GM21717 (cell line): ENCODE data around the gene DUSP2.

Experiments used
- ATAC-seq: cut with Tn5 transposase; IDR thresholded peaks from one replicate; pipeline ENCODE4 v1.9.1; 2021; ENCODE audit warnings: mild to moderate bottlenecking, moderate library complexity; ENCODE audit not compliant: unreplicated experiment

The DUSP2 gene

DNA sequence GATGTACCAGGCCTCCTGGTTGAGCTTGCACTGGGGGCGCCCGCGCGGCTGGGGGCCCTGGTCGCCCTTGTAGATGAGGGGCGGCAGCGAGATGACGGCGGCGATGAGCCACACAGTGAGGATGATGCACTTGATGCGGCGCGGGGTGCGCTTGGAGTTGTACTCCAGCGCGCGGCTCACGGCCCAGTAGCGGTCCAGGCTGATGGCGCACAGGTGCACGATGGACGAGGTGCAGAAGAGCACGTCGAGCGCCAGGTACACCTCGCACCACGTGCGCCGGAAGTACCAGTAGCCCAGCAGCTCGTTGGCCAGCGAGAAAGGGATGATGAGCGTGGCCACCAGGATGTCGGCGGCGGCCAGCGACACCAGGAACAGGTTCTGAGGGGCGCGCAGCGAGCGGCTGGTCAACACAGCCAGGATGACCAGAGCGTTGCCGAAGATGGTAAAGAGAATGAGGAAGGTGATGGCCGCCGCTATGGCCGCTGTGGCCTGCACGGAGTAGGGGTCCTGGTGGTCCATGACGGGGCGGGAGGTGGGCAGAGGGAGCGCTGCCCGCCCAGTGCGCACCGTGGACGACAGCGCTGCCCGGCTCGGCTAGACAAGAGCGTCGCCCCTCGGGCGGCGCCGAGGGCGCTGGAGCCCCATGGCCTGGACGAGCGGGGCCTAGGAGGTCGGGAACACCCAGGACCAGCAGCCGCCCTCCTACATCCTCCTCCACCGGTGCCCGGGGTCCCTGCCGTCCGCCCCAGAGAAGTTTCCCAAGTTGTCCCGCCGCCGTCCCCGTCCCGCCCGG is 29.4 kb downstream of the DUSP2 start:
- no peak for ATAC-seq

DNA sequence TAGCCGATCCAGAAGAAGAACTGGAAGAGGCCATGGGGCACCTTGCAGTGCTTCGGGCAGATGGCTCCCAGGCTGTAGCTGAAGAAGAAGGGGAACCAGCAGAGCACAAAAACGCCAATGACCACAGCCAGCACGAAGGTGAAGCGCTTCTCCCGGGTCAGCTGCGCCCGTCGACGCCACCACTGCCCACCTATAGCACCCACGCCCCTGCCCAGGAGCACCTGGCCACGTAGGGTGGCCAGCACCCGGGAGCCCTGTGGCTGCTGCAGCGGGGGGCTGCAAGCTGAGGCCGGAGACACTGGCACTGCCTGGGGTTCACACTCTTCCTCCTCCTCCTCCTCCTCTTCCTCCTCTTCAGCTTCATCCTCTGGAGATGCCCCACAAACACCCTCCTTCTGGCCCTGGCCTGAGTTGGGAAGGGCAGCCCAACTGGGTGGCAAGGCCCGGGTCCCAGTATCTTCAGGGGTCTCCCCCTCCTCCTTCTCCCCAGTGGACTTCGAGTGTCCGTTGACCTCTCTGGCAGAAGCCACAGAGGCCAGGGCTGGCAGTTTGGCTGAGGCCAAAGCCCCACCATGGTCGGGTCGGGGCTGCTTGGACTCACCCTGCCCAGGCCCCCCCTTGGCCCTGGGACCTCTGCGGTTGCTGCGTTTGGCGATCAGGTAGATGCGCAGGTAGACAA is 30.2 kb downstream of the DUSP2 start:
- no peak for ATAC-seq

- ATAC-seq = no peak
These were observed 30.7 kb downstream of the DUSP2 start for GRCh38 chr2:96114546-96114902.

DNA sequence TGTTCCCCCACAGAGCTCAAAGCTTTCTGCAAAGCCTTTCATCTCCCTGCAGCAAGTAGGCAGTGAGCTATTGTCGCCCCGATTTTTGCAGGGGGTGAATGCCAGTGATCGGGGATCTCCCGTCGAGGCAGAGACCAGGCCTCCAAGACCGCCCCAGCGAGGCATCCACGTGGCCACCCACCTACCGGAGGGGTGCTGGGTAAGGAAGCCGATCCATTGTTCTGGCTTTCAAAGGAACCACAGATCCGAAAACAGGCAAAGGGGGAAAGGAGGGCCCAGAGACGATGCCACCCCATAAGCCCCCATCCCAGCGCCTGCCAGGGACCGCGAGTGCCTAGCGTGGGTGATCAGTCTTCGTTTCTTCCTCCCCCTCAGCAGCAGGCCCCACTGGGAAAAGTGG is 31.3 kb downstream of the DUSP2 start:
- ATAC-seq = no peak

- no peak for ATAC-seq
These were observed 31.9 kb downstream of the DUSP2 start for GRCh38 chr2:96113367-96113677.

DNA sequence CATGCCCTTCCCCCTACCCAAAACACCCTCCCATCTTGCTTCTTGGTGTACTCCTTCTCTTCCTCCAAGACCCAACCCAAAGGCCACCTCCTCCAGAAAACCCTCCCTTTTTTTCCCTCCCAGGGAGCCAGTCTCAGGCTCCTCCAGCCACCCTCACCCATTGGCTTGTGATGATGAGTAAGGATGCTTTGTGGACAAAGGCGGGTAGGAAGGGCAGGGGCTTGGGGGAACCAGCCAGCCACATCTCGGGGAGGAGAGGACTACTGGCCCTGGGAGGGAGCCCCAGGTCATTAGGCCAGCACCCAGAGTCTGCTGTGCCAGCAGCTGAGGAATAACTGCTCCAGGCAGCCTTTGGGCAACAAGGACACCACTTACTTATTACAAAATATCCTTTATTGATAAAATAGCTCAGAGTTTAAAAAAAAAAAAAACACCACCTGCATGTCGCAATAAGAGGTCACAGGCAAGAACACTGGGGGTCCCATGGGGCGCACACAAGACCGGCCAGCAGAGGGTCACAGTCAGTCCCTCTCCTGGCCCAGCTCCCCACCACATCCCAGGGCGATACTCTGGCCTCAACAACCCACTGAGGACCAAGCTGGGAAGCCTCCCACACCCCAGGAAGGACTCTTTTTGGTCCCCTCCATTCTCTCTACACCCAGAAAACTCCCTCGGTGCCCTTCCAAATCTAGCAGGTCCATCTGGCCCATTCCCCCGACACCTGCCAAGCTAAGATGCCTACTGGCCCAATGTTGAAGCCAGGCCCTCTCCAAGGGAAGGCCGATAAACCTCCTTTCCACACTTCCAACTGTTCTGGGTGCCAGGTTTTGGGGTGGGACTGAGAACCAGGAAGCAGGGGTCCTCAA is 32.5 kb downstream of the DUSP2 start:
- no peak for ATAC-seq

DNA sequence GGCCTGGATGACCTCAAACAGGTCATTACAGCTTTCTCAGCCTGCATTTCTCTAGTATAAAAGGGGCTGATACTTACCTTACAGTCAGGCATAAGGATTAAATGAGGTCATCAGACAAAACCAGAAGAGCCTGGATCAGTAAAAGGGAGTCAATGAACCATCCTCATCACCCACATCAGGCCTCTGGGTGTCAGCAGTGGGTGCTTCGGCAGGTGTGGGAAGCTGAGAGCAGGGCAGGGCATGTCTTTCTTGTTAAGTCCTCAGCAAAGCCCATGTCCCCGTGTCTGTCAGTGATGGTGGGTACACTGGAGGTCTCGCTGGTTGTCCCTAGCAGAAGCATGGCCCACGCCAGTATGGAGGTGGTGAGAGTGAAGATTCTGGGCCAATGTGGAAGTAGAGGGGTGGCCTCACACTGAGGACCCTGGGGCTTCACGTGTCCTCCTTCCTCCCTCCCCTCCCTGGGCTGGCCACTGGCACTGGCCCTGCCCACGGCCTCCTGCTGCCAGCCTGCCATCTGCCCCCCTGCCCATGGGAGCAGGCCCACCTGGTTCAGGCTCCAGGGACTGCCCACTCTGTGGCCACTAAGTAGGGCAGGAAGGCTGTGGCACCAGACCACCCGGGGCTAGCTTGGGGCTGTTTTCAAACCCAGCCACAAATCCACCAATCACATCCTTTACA is 33.3 kb downstream of the DUSP2 start:
- ATAC-seq = no peak

- no peak for ATAC-seq
These were observed 34.0 kb downstream of the DUSP2 start for GRCh38 chr2:96111257-96111640.

DNA sequence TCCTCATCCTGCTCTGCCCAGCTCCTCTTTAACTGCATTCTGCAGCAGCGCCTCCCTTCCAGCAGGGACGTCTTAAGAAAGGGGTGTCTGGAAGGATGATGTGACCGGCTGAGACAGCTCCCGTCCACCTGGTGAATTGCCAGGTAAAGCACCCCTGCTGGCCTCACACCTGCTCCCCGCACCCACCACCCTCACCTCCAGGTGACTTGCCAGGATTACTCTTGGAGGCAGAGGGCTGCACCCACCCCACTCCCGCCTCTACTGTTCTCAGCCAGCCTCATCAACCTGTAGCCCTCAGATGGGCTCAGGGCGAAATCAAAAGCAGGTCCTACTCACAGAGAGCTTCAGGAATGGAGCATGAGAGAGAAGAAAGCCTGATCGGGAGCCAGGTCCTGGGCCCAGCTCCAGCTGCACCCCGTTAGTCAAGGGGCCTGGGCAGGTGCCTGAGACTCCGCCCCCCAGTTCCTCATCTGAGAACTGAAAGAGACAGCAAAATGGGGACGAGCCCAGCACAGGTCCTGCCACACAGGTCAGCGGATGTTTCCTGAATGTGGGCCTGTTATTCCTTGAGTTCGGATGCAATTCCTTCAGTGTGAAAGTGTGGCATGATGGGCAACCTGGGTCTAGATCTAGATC is 34.5 kb downstream of the DUSP2 start:
- ATAC-seq = no peak

DNA sequence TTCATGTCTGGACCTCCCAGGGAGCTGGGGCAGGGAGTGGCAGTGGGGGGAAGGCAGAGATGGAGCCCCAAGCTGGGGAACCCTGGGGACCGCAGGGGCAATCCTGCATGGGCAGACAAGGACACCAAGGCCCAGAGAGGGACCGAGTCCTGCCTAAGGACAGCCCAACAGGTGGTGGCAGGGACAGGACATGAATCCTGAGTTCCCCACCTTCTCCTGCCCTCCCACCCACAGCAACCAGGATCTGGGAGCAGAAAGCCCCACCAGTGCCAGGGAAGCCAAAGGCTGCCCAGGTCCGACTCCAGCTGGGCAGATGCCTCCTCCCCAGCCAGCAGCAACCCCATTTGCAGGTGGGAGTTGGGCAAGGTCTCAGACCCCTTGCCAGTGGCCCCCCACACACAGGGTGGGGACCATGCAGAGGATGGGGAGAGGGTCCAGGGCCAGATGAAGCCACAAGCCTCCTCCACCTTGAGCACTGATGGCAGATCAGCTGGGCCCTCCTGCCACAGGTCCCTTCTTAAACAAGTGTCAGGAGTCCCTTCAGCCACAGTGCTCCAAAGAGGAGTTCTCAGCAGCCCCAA is 35.2 kb downstream of the DUSP2 start:
- no peak for ATAC-seq

- ATAC-seq = no peak
These were observed 35.9 kb downstream of the DUSP2 start for GRCh38 chr2:96109361-96109680.

DNA sequence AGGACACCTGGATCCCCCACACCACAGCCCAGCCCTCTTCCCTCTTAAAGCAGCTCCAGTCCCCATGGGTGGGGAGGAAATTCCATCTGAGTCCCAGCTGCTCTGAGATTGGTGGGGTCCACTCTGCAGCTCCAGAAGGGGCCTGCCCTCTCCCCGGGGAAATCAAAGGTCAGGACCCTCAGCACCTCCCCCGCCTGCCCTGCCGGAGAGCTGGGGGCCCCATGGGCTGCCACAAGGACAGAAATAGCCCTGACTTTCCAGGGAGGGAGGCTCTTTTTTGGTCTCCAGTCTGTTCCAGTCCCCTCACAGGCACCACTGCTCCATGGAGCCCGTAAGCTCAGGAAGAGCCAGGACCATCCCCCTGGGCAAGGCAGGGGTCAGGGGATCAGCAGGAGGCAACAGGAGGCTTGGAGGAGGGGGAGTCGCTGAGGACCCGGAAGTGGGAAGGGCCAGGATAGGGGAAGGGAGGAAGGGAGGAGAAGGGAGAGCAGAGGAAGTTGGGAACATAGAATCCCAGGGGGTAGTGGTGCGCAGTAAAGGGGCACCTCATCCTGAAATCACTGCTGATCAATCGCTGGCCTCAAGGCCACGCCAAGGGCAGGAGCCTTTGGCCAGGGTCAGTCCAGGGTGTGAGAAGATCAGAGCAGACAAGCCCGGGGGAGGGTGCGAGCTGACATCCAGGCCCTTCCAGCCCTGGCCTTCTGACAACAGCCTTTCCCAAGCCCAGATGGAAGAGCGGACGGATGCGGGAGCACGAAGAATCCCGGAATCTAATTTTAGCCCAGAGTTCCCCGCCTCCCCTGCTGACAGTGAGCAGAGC is 36.5 kb downstream of the DUSP2 start:
- ATAC-seq = no peak

DNA sequence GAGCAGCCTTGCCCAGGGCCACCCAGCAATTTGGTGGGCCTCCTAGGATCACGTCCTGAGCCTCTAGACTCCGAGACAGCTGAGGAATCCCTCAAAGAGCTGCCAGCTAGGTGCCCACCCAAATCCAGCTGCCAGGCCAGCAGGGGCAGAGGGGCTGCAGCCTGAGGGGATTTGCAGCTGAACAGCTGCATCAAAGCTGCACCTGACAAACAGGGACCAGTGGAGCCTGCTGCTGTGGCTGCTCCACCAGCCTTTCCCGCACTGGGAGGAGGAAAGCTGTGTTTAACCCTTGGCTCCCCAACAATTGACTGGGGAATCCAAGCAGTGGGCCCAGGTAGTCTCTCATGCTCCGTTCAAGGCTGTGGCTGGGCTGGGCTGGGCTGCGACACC is 37.1 kb downstream of the DUSP2 start:
- no peak for ATAC-seq

GRCh38 chr2:96107708-96108065 is 37.6 kb downstream of the DUSP2 start:
- no peak for ATAC-seq

DNA sequence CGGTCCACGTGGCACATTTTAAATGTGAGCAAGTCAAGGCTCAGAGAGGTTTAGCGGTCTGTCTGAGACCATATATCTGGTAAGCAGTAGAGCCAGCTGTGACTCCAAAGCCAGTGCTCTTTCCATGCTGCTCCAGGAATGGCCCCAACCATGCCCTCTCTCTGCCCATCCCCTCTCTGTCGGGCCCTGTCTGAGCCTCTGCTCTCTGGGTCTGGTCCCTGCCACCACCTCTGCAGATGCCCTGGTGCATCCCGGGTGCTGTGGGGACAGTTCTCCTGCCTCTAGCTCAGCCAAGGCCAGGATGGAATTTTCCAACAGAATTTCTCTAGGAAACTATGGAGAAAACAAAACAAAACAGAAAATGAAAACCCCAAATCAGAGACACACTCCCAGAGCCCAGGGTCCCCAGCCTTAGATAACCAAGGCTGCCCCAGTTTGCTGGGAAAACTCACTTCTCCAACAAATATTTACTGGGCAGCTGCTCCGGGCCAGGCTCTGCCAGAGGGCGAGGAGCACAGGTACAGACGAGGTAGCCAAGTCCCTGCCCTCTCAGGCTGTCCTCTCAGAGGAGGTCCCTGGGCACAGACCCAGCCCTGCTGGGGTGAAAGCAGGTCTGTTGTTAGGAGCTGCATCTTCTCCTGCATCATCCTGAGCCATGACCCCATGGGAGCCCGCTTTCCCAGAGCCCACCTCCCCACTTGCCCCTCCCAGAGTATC is 38.1 kb downstream of the DUSP2 start:
- no peak for ATAC-seq

- no peak for ATAC-seq
These were observed 39.1 kb downstream of the DUSP2 start for GRCh38 chr2:96105994-96106715.

GRCh38 chr2:96105152-96105915 is 39.9 kb downstream of the DUSP2 start:
- no peak for ATAC-seq

GRCh38 chr2:96104487-96104861 is 40.8 kb downstream of the DUSP2 start:
- no peak for ATAC-seq
